ENCODE data around the gene SHISAL2B.

SHISAL2B gene

DNA sequence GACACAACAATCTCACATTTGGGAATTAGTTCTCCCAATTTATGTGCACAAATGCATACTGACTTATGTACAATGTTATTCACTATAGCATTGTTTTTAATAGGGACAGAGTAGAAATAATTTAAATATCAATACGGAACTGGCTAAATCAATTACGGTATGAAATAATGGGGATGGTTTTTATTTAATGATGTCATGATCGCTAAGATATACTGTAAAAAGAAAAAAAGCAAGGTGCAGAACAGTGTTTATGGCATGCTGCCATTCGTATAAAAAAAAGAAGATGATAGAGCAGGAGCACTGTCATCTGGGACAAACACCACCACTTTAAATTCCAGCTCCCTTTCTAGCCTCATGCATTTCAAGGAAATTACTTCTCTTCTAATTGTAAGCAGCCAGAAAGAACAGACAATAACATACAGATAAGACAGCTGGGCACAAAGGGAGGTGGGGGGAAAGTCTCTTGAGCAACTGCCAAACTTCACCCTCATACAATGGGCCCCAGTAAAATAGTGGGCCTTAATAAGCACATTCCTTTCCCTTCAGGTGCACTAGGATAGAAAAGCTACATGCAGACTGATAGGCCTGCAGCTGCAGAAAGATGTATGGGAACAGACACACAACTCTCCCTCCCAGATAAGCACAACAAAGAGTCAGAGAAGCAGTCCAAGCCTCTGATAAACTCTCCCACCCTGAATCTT lies 69.8 kb downstream of the SHISAL2B start:
- H3K9me3 ChIP-seq (ENCODE audit: control insufficient read depth, insufficient read depth, low read length): no peaks in the 10 kb centered on the region
- no peak overlapping the region for H3K9ac ChIP-seq (ENCODE audit: low read depth, low read length)
- no peak overlapping the region for H3K4me3 ChIP-seq (ENCODE audit: low read depth, low read length)
- no peaks in the 10 kb centered on the region for H3K27me3 ChIP-seq (ENCODE audit: control insufficient read depth, insufficient read depth, low read length)
- no peaks in the 10 kb centered on the region for H3K4me1 ChIP-seq (ENCODE audit: control insufficient read depth, insufficient read depth, low read length)
- no peaks in the 10 kb centered on the region for H3K36me3 ChIP-seq (ENCODE audit: control insufficient read depth, insufficient read depth, low read length)

DNA sequence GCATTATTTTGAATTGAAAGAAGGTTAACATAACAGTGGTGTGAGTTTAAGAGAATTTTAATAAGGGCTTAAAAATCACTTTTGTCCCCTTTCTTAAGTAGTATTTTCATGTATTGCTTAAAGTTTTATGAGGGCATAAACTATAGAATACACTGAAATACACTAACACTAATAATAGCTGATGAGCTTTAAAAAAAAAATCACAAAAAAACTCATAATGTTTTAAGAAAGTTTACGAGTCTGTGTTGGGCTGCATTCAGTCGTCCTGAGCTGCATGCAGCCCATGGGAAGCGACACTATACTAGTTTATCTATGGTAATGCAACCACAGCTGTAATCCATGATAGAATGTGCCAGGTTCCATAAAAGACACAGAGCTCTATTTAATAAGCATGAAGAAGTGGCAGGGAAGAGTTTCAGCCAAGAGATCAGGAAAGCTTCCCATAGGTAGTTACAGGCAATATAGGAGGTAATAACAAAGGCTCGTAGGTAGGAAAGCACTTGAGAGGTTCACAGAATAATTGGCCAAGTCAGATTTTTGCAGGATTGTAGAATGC lies 73.7 kb downstream of the SHISAL2B start:
- no peak overlapping the region for H3K4me3 ChIP-seq (ENCODE audit: low read depth, low read length)
- H3K4me1 ChIP-seq (ENCODE audit: control insufficient read depth, insufficient read depth, low read length): no peaks in the 10 kb centered on the region
- H3K27me3 ChIP-seq (ENCODE audit: control insufficient read depth, insufficient read depth, low read length): no peaks in the 10 kb centered on the region
- H3K36me3 ChIP-seq (ENCODE audit: control insufficient read depth, insufficient read depth, low read length): no peaks in the 10 kb centered on the region
- H3K9ac ChIP-seq (ENCODE audit: low read depth, low read length): no peak overlapping the region
- H3K9me3 ChIP-seq (ENCODE audit: control insufficient read depth, insufficient read depth, low read length): no peaks in the 10 kb centered on the region

DNA sequence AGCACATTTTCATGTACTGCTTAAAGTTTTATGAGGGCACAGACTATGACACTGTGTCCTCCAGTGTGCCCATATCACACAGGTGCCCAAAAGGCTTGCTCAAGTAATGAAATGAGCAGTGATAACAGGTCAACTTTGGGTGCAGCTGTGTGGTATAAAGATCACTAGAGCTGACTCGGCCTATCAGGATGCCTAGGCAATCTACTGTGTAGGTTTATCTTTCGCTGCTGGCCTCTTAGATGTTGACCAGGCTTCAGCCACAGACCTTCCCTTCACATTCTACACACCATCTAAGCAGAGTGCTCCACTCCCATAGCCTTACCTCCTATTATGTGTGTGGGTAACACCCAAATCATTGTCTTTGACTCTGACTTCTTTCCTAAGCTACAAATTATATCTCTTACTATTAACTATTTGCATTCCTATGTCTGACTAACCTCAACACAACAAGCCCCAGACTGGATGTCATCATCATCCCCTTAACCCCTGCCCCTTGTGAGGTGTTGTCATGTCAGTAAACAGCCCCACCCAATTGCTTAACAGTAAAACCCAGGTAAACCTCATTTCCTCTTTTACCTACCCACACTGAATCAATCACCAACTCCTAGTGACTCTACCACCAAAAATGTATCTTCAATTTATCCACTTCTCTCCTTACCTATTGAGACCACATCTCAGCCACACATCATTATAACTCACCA lies 75.7 kb downstream of the SHISAL2B start:
- no peaks in the 10 kb centered on the region for H3K27me3 ChIP-seq (ENCODE audit: control insufficient read depth, insufficient read depth, low read length)
- no peaks in the 10 kb centered on the region for H3K36me3 ChIP-seq (ENCODE audit: control insufficient read depth, insufficient read depth, low read length)
- H3K4me1 ChIP-seq (ENCODE audit: control insufficient read depth, insufficient read depth, low read length): no peaks in the 10 kb centered on the region
- no peaks in the 10 kb centered on the region for H3K9me3 ChIP-seq (ENCODE audit: control insufficient read depth, insufficient read depth, low read length)
- no peak overlapping the region for H3K4me3 ChIP-seq (ENCODE audit: low read depth, low read length)
- no peak overlapping the region for H3K9ac ChIP-seq (ENCODE audit: low read depth, low read length)

DNA sequence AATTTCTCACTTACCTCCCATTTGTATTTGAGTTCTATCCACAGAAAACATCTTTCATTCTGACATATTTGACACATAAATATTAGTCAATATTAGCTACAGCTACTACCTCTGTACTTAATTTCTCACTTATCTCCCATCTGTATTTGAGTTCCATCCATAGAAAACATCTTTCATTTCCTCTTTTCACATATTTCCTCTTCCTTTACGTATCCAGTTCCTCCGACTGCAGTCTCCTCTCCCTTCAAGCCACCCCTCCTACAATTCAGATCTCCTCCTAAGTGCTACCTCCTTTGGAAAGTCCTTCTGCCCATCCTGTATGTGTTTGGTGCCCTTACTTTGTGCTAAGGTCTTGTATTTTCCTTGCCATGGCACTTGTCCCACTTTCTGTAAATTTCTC lies 76.6 kb downstream of the SHISAL2B start:
- Histone ChIP-seq H3K9me3 (ENCODE audit: control insufficient read depth, insufficient read depth, low read length) (no peaks in the 10 kb centered on the region), H3K4me1 (ENCODE audit: control insufficient read depth, insufficient read depth, low read length) (no peaks in the 10 kb centered on the region), H3K36me3 (ENCODE audit: control insufficient read depth, insufficient read depth, low read length) (no peaks in the 10 kb centered on the region), H3K4me3 (ENCODE audit: low read depth, low read length) (peak overlapping the region; percentile 96), H3K9ac (ENCODE audit: low read depth, low read length) (no peak overlapping the region), H3K27me3 (ENCODE audit: control insufficient read depth, insufficient read depth, low read length) (no peaks in the 10 kb centered on the region)
